GM15510 (cell line): Measurements from ENCODE around the gene KLF3.

Experiments
- POLR2A ChIP-seq: IDR thresholded peaks from 3 replicates; pipeline ENCODE4 v1.6.1; 2011; ENCODE audit warnings: borderline replicate concordance; ENCODE audit not compliant: insufficient read length; ENCODE audit errors: extremely low read depth

Gene KLF3

DNA sequence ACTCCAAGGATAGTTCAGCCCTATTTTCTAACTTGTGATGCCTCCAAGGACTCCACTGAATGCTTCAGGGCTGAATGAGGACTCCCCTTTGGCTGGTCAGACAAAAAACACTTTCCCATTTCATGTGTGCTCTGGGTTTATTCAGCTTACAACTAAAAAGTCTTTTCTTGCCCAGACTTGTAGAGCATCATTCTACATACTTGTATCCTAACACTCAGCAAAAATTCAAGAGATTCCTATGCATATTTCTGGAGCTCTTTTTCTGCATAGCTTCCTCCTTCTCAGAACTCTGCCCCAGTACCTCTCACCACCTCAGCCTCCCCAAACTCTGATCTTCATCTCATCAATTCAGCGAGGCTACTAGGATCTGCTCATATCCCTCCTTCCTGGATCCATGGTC, 22.2 kb upstream of the KLF3 start:
- TF ChIP-seq POLR2A: no peak

DNA sequence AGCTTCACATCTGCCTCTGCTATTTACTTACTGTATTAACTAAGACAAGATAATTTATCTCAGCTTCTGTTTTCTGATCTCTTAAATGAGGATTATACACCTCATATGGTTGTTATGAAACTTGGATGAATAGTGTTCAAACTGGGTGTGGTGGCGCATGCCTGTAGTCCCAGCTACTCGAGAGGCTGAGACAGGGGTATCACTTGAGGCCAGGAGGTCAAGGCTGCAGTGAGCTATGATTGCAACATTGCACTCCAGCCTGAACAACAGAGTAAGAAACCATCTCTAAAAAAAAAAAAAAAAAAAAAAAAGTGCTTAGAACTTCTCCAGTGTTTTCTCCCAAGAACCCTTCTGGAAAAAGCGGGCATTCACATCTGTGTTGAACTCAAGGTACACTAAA, 19.8 kb upstream of the KLF3 start:
- no peak for TF ChIP-seq POLR2A

DNA sequence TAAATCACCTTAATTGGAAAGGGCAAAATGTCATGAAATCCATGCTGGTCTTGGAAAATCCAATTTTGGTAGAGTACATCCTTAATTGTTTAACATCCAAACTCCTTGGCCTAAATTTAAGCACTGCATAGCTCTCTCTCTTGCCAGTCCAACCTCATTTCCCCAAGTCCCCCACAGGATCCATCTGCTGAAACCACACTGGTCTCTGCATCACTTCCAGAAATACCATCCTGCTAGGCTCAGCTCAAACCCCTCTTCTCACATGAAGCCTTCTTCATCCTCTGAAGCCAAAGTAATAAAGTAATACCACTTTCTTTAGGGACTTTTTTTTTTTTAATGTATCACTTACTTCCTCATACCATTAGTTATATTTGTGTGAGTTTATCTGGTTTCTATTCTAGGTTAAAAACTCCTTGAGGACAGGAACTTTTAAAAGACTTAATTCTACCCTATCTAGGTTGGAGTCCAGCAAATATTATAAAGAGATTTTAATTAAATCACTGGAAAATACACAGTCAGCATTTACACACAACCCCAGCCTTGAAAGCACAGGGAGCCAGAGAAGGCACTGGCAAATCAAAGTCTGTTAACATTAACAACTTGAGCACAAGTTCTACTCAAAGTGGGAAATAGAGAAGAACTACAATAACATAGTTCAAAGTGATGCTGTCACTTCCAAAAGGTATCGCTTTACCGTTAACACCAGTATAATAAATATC, 16.7 kb upstream of the KLF3 start:
- TF ChIP-seq POLR2A: no peak

DNA sequence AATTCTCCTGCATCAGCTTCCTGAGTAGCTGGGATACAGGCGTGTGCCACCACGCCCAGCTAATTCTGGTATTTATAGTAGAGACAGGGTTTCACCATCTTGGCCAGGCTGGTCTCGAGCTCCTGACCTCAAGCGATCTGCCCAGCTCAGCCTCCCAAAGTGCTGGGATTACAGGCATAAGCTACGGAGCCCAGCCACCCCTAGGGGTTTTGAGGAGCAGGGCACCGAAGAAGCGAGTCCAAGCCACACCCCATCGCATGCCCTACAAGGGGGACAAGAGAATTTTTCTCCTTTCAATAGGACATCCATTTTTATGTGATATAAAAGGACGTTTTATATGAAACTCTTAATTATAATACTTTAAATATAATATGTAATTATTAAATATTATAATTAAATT, 13.9 kb upstream of the KLF3 start:
- no peak for TF ChIP-seq POLR2A

DNA sequence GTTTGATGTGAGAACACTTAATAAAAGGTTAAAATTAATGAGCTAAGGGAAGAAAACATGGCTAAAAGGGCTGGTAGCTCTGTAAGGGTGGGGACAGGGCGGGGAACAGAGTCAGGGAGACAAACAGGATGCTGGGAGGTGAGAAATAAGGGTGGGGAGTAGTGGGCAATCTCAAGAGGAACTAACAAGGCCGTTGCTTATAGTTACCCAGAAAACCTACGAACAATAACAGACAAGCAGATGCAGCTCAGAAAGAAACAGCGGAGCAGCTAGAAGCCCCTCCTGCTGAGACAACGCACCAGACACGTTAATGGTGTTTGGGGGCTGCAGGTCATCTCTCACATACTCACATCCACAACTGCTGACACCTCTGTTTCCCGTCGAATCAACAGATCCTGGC, 9.7 kb upstream of the KLF3 start:
- TF ChIP-seq POLR2A: no peak

DNA sequence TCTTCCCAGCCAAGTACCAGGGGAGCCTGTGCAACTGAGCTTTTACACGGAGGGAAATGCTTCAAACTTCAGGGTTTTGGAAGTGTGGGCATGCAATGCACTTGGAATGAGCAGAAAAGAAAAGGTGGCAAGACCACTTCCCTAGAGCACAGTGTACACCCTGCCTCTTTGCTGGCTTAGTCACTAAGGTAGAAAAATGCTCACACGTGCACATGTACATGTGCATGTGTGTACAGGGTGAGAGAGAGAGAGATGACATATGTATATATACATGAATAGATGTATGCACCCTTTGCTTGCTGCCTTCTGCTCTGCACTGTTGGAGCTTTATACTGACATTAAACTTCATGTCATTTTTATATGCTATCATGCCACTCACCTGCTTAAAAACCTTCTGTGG, 7.9 kb upstream of the KLF3 start:
- TF ChIP-seq POLR2A: no peak

DNA sequence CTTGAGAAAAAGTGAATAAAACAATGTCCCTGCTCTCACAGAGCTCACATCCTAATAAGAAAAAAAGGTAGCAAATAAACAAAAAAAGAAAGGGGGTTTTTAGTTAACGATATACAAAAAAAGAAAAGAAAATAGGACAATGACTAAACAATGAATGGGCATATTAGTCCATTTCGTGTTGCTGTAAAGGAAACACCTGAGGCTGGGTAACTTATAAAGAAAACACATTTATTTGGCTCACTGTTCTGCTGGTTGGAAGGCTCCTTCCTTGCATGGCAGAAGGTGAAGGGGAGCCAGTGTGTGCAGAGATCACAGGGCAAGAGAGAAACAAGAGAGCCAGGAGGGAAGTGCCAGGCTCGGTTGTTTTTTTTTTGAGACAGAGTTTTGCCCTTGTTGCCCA, 4.7 kb upstream of the KLF3 start:
- no peak for TF ChIP-seq POLR2A

DNA sequence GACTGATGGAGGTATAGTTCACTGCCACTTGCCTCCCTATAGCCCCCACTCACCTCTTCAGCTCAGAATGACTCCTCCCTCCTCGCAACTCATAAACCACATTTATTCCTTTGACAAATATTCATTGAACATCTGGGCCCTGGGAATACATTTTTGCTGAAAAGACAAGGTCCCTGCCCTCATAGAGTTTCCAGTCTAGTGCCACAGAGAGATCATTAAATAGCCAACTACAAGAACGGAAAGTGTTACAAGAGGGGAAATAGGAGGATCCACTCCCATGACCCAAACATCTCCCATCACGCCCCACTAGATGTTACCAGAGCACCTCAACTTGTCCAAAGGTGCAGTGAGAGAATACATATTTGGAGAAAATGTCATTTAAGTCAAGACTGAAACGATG, 3.2 kb upstream of the KLF3 start:
- TF ChIP-seq POLR2A: no peak

DNA sequence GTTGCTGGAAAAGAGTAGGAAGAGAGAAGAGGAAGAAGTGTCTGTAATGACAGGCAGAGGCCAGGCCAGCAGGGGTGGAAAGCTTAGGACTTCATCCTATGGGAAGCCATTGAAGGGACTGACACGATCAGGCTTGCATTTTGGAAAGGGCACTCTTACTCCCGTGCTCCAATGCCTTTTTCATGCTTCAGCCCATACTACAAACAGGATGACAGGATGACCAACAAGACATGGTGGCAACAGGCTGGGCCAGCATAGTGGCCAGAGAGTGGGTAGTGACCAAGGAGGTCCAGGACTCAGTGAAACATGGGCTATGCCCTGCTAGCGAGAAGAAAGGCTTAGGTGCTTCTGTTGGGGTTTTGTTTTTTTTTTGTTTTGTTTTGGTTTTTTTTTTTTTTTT, 2.6 kb upstream of the KLF3 start:
- TF ChIP-seq POLR2A: no peak

DNA sequence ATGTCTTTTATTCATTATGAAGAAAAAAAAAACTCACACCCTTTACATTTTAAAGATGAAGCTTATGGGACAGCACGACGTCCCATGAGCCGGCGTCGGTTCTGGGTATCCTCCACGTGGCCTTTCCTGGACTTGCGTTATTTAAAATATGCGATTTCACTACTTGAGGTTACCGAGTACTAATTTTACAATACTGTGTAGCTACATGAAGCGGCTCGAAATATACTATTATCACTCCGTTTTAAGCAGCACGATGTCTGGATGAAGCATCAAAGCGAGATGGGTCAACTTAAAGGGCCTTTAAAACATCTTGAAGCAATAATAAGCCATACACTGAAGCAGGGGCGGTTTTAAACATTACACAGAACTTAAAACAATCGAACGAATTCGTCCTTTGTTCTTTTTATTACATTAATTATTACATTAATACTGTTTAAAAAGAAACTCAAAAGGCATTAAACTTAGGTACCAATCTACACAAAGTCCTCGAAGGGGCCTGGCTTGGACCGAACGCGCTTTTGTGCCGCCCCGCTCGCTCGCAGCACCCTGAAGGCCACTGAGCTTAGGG, 1.4 kb upstream of the KLF3 start:
- TF ChIP-seq POLR2A: no peak

DNA sequence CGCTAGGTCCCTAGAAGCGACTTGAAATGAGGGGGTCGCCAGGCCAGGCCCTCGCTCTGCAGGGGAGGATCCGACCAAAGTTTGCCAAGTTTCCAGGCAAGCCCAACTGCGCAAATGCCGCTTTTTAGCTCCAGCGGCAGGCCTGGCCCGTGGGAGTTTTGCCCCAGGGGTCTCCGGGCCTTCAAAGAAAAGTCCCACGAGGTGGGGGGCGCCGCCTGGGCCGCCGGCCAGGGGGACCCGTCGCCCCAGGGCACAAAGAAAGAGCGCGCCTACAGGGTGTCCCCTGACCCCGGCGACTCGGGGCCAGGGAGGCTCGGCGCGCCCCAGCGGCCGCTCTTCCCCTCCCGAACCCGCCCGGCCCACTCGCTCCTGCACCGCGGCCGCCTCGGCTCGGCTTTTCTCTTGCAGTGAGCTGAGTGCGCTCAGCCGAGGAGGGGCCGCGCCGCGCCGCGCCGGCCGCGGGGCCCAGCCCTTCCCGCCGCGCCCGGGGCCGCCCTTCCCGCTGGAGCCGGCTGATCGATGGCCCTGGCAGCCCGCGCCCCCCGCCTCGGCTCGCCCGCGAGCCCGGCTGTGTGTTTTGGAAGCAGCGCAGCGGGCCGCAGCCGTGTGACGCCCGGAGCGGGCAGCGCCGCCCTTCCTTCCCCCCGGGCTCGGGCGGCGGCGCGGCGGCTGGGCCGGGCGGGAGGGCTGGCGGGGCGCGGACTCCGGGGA, 754 bp upstream of the KLF3 start:
- TF ChIP-seq POLR2A: no peak

DNA sequence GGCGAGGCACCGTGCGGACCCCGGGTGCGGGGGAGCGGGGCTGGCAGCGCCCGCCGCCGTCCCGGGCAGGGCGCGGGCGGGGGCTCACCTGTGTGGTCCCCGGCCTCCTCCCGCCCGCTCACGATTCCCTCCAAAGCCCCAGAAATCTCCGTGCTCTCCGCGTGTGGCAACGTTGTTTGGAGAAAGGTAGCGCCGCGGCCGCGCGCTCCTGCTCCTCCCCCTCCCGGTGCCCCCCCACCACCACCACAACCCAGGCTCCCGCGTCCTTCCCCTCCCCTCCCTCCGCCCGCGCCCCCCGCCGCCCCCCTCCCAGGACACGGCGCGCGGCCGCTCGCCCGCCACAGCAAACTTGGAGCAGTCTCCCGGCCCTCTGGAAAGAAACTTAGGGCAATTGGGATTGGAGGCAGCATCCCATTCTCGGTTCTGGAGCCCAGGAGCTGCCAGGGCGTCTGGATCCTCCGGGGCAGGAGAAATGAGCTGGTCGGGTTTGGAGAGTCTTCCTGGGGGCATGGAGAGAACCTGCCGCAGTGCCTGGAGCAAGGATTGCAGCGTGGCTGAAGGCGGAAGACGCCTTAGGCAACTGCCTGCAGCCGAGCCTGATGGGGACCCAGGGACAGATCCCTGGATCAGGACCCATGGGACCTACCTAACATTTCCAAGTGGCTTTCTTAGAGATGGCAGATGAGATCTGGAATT, 855 bp downstream of the KLF3 start:
- TF ChIP-seq POLR2A: no peak

DNA sequence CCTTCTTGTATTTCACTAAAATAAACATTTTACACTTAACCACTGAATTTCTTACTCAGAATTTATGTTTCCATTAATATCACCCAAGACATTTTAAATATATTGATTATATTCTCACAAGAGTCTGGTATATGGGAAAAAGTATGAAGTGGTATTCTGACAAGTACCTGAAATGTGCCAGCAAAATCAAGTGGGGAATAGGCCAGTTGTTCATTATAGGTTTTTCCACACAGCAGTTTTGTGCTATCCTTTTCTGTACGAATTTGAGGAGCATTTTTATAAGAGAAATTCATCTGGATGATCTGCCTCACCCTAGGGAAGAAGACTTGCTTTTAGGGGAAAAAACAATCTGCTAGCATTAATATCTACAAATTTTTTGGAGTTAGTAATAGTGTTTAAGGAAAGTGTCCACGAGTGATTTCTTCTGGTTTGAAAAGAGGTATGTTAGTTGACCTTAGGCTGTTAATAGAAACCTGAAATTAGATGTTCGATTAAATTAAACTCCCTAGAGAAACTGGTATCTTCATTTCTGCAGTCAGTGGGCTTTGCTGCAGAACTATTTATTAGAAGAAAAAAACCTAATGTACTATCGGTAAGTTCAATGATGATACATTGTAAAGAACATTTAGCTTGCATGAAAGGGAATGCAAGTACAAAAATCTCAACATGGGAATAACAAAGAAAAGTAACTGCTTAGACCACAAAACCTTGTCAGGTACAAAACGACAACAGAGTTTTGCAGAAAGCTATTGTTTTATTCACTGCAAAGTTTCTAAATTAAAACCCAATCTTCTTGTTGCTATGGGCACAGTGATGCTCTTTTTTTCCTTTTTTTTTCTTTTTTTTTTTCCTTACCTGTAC, 1.8 kb downstream of the KLF3 start:
- TF ChIP-seq POLR2A: no peak

DNA sequence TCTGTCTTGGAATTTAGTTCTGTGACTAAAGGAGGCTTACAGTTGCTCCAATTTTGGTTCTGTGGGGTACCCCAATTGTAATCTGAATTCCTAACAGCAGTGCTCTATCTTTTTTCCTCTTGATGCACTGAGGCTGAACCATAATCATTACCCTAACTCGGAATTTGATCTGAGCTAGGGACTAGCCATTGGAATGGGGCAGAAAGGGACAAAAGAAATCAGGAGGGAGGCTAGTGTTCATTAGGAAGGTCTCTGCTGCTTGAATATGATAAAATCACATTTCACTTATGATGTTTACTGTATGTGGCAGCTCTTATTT, 2.7 kb downstream of the KLF3 start:
- TF ChIP-seq POLR2A: no peak
